ENCODE measurements around the gene FAM111A. TPM values are rescaled to one million over a fixed set of nuclear protein-coding genes. Genes with fewer than 3 reads are reported as not detected.

Gene FAM111A
- total and polyA plus RNA-seq, 10 donors, result 28.3 to 130 (median 63.4) TPM

DNA sequence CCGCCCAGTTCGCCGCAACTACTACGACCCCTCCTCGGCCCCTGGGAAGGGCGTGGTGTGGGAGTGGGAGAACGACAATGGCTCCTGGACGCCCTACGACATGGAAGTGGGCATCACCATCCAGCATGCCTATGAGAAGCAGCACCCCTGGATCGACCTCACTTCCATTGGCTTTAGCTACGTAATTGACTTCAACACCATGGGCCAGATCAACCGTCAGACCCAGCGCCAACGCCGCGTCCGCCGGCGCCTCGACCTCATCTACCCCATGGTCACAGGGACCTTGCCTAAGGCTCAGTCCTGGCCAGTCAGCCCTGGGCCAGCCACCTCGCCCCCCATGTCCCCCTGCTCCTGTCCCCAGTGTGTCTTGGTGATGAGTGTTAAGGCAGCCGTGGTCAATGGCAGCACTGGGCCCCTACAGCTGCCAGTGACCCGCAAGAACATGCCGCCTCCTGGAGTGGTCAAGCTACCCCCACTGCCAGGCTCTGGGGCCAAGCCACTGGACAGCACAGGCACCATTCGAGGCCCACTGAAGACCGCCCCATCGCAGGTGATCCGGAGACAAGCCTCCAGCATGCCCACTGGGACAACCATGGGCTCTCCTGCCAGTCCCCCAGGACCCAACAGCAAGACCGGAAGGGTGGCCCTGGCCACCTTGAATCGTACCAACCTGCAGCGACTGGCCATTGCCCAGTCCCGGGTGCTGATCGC, 39.2 kb downstream of the FAM111A start:
- Histone ChIP-seq H3K36me3 (peaks cover 0 to 39% (median 13%) of the 10 kb centered on the region in 6 donors), H3K27ac (no peak overlapping the region), H3K4me1 (peaks cover 0 to 36% (median 14%) of the 10 kb centered on the region in 6 donors), H3K9me3 (peaks cover 0 to 13% (median 3%) of the 10 kb centered on the region in 8 donors), H3K27me3 (replicated peaks in 1 of 7) (no peaks in the 10 kb centered on the region), H3K4me3 (no peak overlapping the region)
- DNase-seq, result no peak
- 94 to 97% (median 96%) methylated on average over 29 to 33 of the region's 33 CpGs for WGBS, 5 donors
- TF ChIP-seq, protein P1, sequence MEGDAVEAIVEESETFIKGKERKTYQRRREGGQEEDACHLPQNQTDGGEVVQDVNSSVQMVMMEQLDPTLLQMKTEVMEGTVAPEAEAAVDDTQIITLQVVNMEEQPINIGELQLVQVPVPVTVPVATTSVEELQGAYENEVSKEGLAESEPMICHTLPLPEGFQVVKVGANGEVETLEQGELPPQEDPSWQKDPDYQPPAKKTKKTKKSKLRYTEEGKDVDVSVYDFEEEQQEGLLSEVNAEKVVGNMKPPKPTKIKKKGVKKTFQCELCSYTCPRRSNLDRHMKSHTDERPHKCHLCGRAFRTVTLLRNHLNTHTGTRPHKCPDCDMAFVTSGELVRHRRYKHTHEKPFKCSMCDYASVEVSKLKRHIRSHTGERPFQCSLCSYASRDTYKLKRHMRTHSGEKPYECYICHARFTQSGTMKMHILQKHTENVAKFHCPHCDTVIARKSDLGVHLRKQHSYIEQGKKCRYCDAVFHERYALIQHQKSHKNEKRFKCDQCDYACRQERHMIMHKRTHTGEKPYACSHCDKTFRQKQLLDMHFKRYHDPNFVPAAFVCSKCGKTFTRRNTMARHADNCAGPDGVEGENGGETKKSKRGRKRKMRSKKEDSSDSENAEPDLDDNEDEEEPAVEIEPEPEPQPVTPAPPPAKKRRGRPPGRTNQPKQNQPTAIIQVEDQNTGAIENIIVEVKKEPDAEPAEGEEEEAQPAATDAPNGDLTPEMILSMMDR (IDR thresholded peaks at IDR 0.05 in 8 of 11, conservative IDR thresholded peaks at IDR 0.05 in 3 of 11), result no peak
- TF ChIP-seq POLR2A (IDR thresholded peaks at IDR 0.05) (no peak), POLR2AphosphoS5 (IDR thresholded peaks at IDR 0.05) (peak in 1 of 3 donors; percentile 12)
- intact Hi-C loops (cut with DNase I; ENCODE audit: low total_unique reads), result no loop called here

DNA sequence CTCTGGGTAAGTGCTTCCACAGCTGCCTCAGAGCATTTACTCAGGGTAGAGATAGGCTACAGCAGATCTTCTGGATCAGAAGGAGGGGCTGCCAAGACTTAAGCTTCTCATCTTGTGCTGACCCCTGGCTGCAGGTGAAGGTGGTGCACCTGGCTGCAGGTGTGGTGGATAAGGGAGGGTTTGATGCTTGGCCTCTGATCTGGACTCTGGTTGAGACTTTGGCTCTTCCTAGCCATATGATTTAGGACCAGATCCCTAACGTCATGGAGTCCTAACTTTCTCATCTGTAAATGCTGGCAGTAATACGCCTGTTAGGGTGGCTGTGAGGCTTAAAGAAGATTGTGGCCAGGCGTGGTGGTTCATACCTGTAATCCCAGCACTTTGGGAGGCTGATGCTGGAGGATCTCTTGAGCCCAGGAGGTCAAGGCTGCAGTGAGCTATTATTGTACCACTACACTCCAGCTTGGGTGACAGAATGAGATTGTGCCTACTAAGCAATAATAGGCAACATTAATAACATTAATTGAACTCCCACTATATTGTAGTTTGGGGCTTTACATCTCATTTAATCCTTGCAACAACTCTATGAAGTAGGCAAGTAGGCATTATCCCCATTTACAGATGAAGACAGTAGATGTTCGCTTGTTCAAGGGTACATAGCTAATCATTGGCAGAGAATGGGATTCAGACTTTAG, 39.9 kb downstream of the FAM111A start:
- Histone ChIP-seq H3K27me3 (replicated peaks in 1 of 7) (no peaks in the 10 kb centered on the region), H3K9me3 (peaks cover 0 to 13% (median 3%) of the 10 kb centered on the region in 8 donors), H3K4me1 (peaks cover 0 to 43% (median 18%) of the 10 kb centered on the region in 6 donors), H3K4me3 (no peak overlapping the region), H3K27ac (no peak overlapping the region), H3K36me3 (peaks cover 0 to 43% (median 13%) of the 10 kb centered on the region in 6 donors)
- no peak for DNase-seq
- TF ChIP-seq, protein P1 (IDR thresholded peaks at IDR 0.05 in 8 of 11, conservative IDR thresholded peaks at IDR 0.05 in 3 of 11), result peak; percentile 12 to 66 (median 46)
- no peak for TF ChIP-seq POLR2A (IDR thresholded peaks at IDR 0.05)
- WGBS, 5 donors, result 90 to 98% (median 91%) methylated on average over 4 of the region's 4 CpGs
- intact Hi-C loops (cut with DNase I; ENCODE audit: low total_unique reads), result no loop called here

DNA sequence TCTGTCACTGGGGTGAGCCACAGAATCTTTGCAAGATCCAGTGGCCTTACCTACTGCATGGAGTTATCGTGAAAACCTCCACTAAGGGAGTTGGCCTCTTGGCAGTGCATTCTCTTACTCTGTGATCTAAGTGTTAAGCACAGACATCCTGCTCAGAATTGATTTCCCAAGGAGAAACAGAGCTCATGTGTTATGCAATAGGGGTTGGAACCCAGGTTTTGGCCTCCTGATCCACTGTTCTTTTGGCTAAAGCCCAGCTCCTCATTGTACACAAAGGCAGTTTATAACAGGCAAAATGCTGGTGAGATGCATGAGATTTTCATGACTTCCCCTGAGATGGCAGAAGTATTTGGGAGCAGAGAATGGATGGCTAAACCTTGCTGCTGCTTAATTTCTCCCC, 41.1 kb downstream of the FAM111A start:
- Histone ChIP-seq H3K27me3 (replicated peaks in 1 of 7) (no peaks in the 10 kb centered on the region), H3K27ac (peak overlapping the region in 1 of 8 donors; percentile 8), H3K9me3 (peaks cover 0 to 12% (median 3%) of the 10 kb centered on the region in 8 donors), H3K4me1 (peaks cover 4 to 55% (median 27%) of the 10 kb centered on the region in 6 donors), H3K36me3 (peaks cover 0 to 40% (median 13%) of the 10 kb centered on the region in 6 donors), H3K4me3 (no peak overlapping the region)
- intact Hi-C loops (cut with DNase I; ENCODE audit: low total_unique reads), result no loop called here
- 71 to 86% (median 79%) methylated on average over 1 of the region's 1 CpG for WGBS, 5 donors
- TF ChIP-seq POLR2AphosphoS5 (IDR thresholded peaks at IDR 0.05) (peak in 1 of 3 donors; percentile 54), POLR2A (IDR thresholded peaks at IDR 0.05) (no peak)
- TF ChIP-seq, protein P1 (IDR thresholded peaks at IDR 0.05 in 8 of 11, conservative IDR thresholded peaks at IDR 0.05 in 3 of 11), result no peak
- DNase-seq, result no peak
